Globus pallidus (tissue), 1 donor: ENCODE data around the gene AURKA.
"Not testable (repeated sequence)": the region's sequence is repeated elsewhere in the genome, so short reads cannot be mapped to it uniquely, and the experiment has no call there.

Experiments
- DNase-seq: peaks from one replicate; pipeline ENCODE4 v3.0.0-alpha.2; 2015; ENCODE audit warnings: low spot score

AURKA gene

DNA sequence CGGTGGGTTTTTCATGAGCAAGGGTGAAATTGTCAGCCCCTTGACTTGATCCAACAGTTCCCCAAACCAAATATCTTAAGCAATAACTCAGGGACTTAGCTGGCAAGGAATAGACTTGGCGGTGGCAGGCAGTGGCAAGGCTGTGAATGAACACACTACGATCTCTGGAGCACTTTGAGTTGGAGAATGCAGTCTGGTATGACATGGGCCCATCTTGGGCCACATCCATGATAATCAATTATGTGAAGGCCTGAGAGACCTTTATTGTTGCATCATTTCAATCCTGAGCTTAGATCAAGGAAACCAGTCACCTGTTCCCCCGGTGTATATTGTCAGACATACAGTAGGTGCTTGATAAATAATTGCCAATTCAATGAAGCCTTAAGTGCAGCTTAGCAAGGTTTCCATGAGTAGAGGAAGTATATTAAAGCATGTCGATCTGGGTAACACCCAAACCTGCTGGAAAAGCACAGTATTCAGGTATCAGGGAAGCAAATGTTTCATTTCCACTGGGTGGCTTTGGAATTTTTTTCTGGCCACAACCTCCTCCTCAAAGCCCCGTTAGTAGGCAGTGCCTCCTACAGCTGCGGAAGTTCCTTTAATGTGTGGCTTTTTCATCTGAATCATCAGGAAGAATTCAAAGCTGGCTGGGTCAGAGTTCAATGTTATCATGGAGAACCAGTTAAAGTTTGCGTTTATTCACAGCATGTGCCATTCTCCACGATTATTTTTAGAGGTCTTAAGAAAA lies 30.2 kb upstream of the AURKA start:
- DNase-seq: no peak

DNA sequence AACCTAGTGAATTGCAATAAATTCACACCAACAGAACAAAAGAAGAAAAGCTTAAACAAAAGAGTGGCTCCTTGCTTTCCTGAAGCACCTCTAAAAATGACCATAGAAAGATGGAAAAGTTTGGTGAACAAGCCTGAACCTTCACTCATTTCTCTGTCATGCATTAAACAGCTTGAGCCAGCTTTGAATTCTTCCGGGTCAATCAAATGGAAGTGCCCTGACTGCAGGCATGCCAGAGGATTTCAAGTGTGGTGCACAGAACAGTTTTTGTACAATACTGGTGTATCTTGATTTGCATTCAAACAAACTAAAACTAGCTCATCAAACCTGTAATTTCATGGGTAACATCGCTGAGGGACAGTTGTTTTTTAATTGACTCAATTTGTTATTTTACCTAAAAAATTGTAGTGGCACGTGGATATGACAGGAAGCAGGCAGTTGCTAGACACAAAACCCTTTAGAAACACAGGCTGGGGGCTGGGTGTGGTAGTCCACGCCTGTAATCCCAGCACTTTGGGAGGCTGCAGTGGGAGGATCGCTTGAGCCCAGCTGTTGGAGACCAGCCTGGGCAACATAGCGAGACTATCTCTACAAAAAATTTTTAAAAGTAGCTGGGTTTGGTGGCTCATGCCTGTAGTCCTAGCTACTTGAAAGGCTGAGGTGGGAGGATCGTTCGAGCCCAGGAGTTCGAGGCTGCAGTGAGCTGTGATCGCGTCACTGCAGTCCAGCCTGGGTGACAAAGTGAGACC lies 29.1 kb upstream of the AURKA start:
- DNase-seq: no peak

DNA sequence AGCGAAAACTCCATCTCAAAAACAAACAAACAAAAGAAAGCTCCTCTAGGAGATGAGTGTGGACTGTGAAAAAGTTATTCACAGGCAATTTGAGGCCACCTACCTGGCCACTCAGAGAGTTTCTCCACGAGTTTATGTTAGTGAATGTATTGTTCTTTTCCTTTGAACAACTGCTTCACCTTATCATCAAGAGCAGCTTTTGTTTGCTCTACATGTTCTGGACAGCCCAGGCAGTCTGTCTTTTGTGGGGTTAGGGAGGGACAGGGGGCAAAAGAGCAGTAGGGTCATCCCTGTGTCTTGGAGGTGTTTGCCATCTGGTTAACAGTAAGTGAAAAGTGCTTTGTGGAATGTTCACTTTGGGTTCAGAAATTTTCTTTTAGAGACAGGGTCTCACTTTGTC lies 28.0 kb upstream of the AURKA start:
- no peak for DNase-seq

GRCh38 chr20:56418385-56418861 lies 26.4 kb upstream of the AURKA start:
- DNase-seq: no peak

GRCh38 chr20:56417911-56418310 lies 25.9 kb upstream of the AURKA start:
- DNase-seq: no peak

GRCh38 chr20:56417402-56417801 lies 25.4 kb upstream of the AURKA start:
- no peak for DNase-seq

- no peak for DNase-seq
Observed at GRCh38 chr20:56414842-56415765, 23.1 kb upstream of the AURKA start.

DNA sequence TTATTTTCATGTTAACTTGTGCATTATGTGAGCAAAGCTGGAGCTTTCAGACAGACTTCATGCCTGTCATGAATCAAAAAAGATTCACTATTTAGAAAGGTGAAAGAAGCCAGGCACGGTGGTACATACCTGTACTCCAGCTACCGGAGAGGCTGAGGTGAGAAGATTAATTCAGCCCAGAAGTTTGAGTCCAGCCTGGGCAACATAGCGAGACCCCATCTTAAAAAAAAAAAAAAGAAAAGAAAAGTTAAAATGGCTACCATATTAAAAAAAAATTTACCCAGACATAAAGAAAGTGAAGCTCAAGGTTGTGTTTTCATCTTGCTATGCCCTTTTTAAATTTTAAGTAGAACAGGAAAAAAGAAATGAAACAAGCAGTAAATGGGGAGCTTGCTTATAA lies 20.9 kb upstream of the AURKA start:
- DNase-seq: no peak

DNA sequence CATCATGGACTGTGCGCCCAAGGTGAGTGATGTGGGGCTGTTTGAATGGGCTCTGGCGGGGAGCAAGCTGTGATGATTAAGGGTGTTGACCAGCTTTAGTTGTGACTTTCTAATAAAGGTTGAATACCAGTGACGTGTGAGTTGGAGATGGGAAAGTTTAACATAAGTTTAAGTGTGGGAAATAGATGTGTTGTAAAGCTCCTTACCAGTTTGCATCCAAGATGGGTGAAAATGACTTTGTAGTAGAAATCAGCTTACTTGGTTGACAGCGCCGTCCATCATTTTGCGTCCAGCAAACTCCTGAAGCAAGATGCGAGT lies 20.4 kb upstream of the AURKA start:
- DNase-seq: no peak

DNA sequence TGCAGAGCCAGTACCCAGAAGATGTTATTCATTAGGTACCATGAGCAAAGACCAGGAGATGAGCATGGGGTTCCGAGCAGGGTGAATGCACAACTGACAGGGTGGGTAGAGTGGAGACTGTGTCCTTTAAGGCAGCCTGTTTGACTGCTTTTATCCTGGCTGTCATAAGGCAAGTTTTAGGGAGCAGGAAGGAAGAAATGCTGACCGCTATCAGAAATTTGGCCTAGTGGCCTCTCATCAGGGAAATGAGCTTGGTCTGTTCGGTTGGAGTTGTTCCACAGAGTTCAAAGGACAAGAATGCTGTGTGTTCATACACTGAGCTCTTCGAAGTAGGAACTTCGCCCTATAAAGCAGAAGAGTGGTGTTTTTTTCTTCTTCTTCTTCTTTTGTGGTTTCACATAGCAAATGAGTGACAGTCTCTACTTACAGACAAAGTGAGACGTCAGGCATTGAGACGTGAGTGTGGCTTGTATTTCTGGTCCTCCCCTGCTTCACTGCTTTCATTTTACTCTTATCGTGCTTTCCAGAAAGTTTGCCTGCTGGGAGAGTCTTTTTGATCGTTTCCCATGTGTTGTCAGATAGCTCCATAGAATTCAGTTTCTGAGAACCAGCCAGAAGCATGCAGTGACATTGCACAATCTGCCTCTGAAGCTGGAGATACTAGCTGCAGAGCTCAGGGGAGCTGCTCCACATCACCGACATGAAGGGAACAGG lies 19.9 kb upstream of the AURKA start, which contains the start of gene CASS4:
Gene CASS4 (plus strand): TSS at position 502 of the 714 bp plus-strand sequence. CDS start 199 bp downstream, at position 701.
- peak; percentile 41 for DNase-seq

DNA sequence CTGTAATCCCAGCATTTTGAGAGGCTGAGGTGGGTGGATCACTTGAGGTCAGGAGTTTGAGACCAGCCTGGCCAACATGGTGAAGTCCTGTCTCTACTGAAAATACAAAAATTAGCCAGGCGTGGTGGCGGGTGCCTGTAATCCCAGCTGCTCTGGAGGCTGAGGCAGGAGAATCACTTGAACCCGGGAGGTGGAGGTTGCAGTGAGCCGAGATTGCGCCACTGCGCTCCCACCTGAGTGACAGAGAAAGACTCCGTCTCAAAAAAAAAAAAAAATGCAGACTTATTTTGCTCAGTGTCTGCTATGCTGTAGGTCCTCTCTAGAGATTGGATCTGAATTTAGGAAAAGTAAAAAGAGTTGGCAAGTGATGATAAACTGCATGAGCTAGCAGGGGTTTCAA lies 19.3 kb upstream of the AURKA start:
- not testable (repeated sequence) for DNase-seq

DNA sequence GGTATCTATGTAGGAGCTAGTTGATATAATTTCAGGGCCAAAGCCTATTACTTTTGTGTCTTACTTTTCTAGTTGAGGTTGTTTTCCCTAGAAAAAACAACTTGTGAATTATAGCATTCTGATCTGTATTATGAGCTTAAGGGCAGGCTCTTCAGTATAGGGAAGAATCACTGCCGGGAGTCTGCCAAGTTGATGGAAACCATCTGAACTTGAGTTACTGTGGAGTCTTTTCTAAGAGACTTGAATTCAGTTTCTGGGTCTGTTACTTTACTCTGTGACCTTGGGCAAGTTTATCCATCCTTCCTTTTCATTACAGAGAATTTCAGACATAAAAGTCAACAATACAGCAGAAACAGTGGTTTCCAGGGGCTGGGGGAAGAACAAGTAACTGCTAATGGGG lies 17.9 kb upstream of the AURKA start:
- DNase-seq: no peak

DNA sequence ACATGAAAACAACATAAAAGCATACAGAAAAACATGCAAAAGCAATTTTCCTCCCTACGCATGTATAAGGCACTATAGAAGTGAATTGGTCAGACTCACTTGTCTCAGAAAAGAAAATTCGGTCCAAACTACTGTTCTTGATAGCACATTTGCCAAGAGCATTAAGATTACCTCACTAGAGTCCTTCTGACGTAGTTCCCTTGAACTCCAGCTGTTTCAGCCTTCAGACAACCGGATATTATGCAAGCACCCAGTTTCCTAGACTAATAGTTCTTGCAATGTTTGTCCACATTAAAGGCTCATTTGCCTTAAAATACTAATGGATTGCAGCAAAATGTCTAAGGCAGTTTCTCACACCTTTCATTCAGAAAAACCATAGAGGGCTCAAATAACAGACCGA lies 17.5 kb upstream of the AURKA start:
- DNase-seq: no peak

- DNase-seq: no peak
Observed at GRCh38 chr20:56406910-56407309, 14.9 kb upstream of the AURKA start.

DNA sequence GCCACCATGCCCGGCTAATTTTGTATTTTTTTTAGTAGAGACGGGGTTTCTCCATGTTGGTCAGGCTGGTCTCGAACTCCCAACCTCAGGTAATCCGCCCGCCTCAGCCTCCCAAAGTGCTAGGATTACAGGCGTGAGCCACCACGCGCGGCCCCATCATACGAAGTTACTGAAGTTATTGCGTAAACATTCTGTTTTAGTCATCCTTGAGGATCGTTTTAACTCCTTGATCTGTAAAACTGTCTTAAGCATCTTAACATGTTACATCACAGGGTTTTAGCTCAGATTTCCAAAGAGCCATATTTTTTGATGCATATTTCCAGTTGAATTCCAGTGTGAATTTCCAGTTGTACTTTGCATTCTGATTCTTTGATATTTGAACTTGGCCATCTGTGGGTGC lies 13.3 kb upstream of the AURKA start:
- not testable (repeated sequence) for DNase-seq

- DNase-seq: no peak
Observed at GRCh38 chr20:56403465-56403864, 11.4 kb upstream of the AURKA start.

DNA sequence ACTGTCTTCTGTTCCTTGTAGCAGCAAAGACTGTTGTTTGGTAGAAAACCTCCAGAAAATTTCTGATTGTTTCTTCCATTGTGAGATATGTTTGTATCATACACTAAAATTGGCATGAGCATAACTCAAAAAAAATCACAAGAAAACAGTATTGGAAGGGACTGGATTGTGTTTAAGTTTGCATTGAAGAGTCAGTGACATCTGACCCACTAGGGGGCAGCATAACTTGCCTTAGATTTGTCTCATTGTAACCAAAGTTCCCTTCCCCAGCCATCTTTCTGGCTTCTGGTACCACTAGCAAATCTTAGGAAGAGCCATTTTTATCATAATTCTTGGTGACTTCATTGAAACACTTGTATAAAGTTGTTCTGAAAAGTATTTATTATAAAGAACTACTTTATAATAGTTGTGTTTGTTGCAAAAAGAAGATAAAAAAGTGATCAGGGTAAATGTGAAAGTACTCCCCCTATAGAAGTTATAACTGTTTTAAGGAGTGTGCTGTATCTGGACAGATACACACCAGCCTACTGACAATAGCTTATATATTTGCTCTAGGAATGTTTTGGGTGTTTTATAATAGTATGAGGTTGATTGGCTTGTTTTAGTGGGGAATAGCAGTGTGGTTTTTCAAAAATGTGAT lies 8.1 kb upstream of the AURKA start:
- peak; percentile 65 for DNase-seq

DNA sequence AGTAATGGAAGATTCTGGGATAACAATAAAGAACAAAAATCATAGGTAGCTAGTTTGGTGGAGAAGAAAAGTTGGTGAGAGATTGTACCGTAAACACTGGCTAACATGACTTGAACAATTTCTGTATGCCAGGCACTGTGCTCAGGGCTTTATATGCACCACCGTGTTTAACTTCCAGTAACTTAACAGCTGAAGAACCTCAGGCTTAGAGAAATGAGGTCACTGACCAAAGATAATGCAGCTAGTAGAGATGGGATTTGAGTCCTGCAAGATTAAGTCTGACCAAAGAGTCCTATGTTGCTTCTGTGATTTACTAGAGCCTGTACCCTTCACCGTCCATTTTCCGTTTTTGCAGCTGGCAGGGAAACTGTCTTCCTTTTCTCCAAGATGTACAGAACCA lies 3.2 kb upstream of the AURKA start:
- DNase-seq: no peak

- DNase-seq: no peak
Observed at GRCh38 chr20:56393653-56394052, 1.6 kb upstream of the AURKA start.

DNA sequence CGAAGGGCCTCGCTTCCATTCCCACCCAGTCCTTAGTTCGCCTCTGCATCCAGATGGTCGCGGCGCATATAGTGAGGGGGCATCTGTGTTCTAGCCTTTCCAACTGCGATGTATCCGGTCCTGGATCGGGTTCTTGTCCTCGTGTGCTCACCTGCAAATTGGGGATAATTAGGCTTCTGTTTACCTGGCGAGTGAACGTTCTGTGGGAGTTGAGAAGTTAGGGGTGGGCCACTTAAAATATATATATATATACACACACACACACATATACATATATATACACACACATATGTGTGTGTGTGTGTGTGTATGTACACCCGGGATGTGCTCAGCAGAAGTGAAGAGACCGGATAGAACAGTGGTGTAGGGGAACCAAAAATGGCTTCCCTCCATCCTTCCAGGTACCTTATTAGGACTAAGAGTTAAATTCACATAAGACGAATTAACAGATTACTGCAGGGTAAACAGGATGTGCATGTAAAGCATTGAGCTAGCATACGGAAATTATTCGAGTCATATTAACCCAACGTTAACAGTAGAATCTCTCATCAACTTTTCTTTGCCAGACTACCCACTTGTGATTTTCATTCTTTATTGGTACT lies 967 bp upstream of the AURKA start:
- DNase-seq: no peak

GRCh38 chr20:56391596-56392131 lies 351 bp downstream of the AURKA start:
- no peak for DNase-seq
